Fibroblast of skin of left quadriceps (primary cell): Measurements from ENCODE around the gene CA4.

Experiments
- DNase-seq, 2 experiments: peaks; one replicate each; pipeline ENCODE4 v3.0.0-alpha.2; 2013; ENCODE audit warnings: low read depth in 2 of 2

The CA4 gene

GRCh38 chr17:60130466-60130865 lies 19.3 kb upstream of the CA4 start:
- no peak for DNase-seq

GRCh38 chr17:60134396-60135150 lies 15.2 kb upstream of the CA4 start:
- no peak for DNase-seq

- peak; percentile 69 to 71 for DNase-seq
These were observed 14.4 kb upstream of the CA4 start for GRCh38 chr17:60135151-60135950.

GRCh38 chr17:60135951-60136666 lies 13.7 kb upstream of the CA4 start:
- no peak for DNase-seq

- DNase-seq, result no peak
These were observed 12.0 kb upstream of the CA4 start for GRCh38 chr17:60137731-60138130.

GRCh38 chr17:60138769-60139437 lies 10.9 kb upstream of the CA4 start:
- no peak for DNase-seq

GRCh38 chr17:60139438-60140285 lies 10.1 kb upstream of the CA4 start:
- no peak for DNase-seq

GRCh38 chr17:60141111-60142018 lies 8.4 kb upstream of the CA4 start:
- no peak for DNase-seq

GRCh38 chr17:60142872-60143499 lies 6.8 kb upstream of the CA4 start:
- DNase-seq, result peak; percentile 69 to 71

- DNase-seq, result no peak
These were observed 4.5 kb upstream of the CA4 start for GRCh38 chr17:60145006-60145935.

- DNase-seq, result no peak
These were observed 3.6 kb upstream of the CA4 start for GRCh38 chr17:60146206-60146605.

- DNase-seq, result no peak
These were observed 2.1 kb upstream of the CA4 start for GRCh38 chr17:60147553-60148223.

GRCh38 chr17:60148373-60148772 lies 1.4 kb upstream of the CA4 start:
- DNase-seq, result no peak

- DNase-seq, result no peak
These were observed 1.6 kb downstream of the CA4 start for GRCh38 chr17:60151355-60151754.

GRCh38 chr17:60153606-60154390 lies 4.0 kb downstream of the CA4 start:
- no peak for DNase-seq

GRCh38 chr17:60154616-60155426 lies 5.0 kb downstream of the CA4 start:
- DNase-seq, result peak; percentile 59 to 61
